HG03095 (cell line): ENCODE data around the gene MCM9.
A peak's percentile ranks its signal among the peaks of the same experiment; 100 is the strongest.

Source experiments
- ATAC-seq: cut with Tn5 transposase; IDR thresholded peaks from one replicate; pipeline ENCODE4 v1.9.1; 2021; ENCODE audit warnings: moderate library complexity; ENCODE audit not compliant: unreplicated experiment

The MCM9 gene

GRCh38 chr6:118894425-118895260, 40.3 kb downstream of the MCM9 start:
- peak; percentile 35 for ATAC-seq

GRCh38 chr6:118893807-118894424, 41.0 kb downstream of the MCM9 start, which contains the start of gene ASF1A:
Gene ASF1A (plus strand): TSS chr6:118894152. CDS start chr6:118894414, 262 bp downstream.
- ATAC-seq: peak; percentile 64

- no peak for ATAC-seq
These were observed 41.7 kb downstream of the MCM9 start for GRCh38 chr6:118893064-118893806.

- ATAC-seq: no peak
These were observed 42.5 kb downstream of the MCM9 start for GRCh38 chr6:118892355-118892991.

- peak; percentile 24 for ATAC-seq
These were observed 43.8 kb downstream of the MCM9 start for GRCh38 chr6:118890997-118891790.

- no peak for ATAC-seq
These were observed 45.8 kb downstream of the MCM9 start for GRCh38 chr6:118889163-118889562.

- no peak for ATAC-seq
These were observed 48.3 kb downstream of the MCM9 start for GRCh38 chr6:118886641-118887040.

- ATAC-seq: no peak
These were observed 52.5 kb downstream of the MCM9 start for GRCh38 chr6:118882314-118882905.

GRCh38 chr6:118881440-118882313, 53.3 kb downstream of the MCM9 start:
- ATAC-seq: peak; percentile 76

- ATAC-seq: no peak
These were observed 57.2 kb downstream of the MCM9 start for GRCh38 chr6:118877806-118878205.

- no peak for ATAC-seq
These were observed 58.1 kb downstream of the MCM9 start for GRCh38 chr6:118876814-118877213.

GRCh38 chr6:118876198-118876597, 58.8 kb downstream of the MCM9 start:
- ATAC-seq: no peak

- no peak for ATAC-seq
These were observed 59.3 kb downstream of the MCM9 start for GRCh38 chr6:118875672-118876071.

GRCh38 chr6:118873239-118873638, 61.7 kb downstream of the MCM9 start:
- no peak for ATAC-seq

- no peak for ATAC-seq
These were observed 62.2 kb downstream of the MCM9 start for GRCh38 chr6:118872726-118873125.

- ATAC-seq: no peak
These were observed 62.6 kb downstream of the MCM9 start for GRCh38 chr6:118872318-118872717.

- no peak for ATAC-seq
These were observed 63.6 kb downstream of the MCM9 start for GRCh38 chr6:118871331-118871730.

GRCh38 chr6:118869894-118870589, 64.9 kb downstream of the MCM9 start:
- no peak for ATAC-seq
